ENCODE results near the gene ITPR3.

GRCh38 chr6:33624856-33625255 lies 3.7 kb downstream of the ITPR3 start:
- TF ChIP-seq CTCF (IDR thresholded peaks at IDR 0.05) (no peak), POLR2A (IDR thresholded peaks at IDR 0.05) (no peak)
